Cortex of kidney (tissue), 1 donor: ENCODE measurements around the gene IMPG1.
"Not testable (repeated sequence)": the region's sequence is repeated elsewhere in the genome, so short reads cannot be mapped to it uniquely, and the experiment has no call there.

ENCODE experiments used
- DNase-seq: peaks from one replicate; lab custom pipeline; 2025; lab: John Stamatoyannopoulos, UW

The IMPG1 gene

DNA sequence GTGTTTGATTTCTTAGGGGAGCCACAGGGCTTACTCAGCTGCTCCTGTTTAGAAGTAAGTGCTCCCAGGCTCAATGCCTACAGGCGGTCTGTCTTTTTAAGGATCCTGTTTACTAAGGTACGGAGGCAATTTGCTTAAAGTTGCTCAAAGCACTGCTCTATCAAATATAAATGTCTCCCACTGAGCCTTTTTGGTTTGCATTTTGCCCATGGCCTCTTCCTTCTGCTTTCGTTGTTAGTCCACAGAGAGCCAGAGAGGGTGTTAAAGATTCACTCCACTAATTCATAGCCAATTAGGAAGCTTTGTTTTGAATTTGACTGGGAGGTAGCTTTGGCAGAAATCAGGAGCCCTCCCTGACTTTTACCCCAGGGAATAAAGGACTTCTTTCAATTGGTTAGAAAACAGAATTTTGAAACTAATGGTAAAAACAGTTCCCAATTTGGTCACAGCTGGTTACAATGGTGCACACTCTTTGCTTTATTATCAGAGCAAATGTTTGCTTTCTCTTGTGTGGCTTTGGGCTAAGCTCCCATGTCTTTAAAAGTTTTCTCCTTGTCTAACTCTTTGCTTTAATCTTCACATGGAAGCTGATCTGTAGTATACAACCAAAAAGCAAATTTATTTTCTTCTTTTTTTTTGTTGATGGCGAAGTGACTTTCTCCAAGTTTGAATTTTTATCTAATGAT, 126.2 kb downstream of the IMPG1 start:
- DNase-seq = no peak

DNA sequence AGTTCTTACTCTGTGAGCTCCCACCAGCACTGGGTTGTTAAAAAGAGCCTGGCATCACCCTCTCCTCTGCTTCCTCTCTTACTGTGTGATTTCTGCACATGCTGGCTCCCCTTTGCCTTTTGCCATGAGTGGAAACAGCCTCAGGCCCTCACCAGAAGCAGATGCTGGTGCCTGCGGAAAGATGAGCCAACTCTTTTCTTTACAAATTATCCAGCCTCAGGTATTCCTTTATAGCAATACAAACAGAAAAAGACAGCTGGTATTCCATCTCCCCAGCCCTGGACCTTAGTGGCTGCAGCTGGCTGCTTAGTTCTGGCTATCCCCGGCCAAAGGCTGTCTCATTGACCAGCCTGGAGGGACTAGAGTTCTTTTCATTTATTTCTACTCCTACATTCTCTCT, 129.1 kb downstream of the IMPG1 start:
- no peak for DNase-seq

- no peak for DNase-seq
These were observed 131.0 kb downstream of the IMPG1 start for GRCh38 chr6:75941509-75941908.

DNA sequence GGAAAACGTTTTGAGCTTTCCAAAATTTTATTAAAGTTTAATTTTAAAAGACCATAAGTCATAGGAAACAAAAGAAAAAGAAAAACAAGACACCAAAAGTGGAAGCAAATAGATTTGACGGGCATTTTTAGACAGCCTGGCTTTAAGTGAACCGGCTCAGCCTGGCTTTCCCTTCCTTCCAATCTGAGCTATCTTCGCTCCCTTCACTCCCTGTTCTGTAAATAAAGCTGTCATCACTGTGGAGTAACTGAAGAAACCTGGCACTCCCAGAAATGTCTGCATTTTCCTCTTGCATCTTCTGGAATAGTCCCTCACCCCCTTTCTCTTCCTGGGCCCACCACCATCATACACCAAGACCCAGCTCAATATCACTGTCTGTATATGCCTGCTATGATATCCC, 131.9 kb downstream of the IMPG1 start:
- DNase-seq = no peak

- no peak for DNase-seq
These were observed 134.6 kb downstream of the IMPG1 start for GRCh38 chr6:75937846-75938245.

DNA sequence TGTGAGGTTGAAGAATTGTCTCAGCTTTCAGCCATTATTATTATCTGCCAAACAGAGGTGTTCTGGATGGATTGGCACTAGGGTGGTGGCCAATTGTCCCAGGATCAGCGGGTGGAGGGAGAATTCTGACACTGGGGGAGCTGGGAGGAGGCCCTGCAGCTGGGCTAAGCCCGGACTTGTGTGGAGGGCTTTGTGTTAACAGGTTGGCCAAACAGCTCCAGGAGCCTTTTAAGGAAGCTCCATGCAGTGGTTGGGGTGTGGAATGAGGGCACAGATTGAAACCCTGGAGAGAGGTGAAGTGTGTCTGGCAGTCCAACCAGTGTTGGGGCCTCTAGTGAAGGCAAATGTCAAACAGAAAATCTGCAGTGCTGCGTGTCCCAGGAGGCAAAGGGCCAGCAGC, 135.8 kb downstream of the IMPG1 start:
- no peak for DNase-seq

- DNase-seq = no peak
These were observed 137.0 kb downstream of the IMPG1 start for GRCh38 chr6:75935473-75935793.

- DNase-seq = no peak
These were observed 137.6 kb downstream of the IMPG1 start for GRCh38 chr6:75934643-75935472.

GRCh38 chr6:75933387-75933975, 139.0 kb downstream of the IMPG1 start:
- DNase-seq = no peak

DNA sequence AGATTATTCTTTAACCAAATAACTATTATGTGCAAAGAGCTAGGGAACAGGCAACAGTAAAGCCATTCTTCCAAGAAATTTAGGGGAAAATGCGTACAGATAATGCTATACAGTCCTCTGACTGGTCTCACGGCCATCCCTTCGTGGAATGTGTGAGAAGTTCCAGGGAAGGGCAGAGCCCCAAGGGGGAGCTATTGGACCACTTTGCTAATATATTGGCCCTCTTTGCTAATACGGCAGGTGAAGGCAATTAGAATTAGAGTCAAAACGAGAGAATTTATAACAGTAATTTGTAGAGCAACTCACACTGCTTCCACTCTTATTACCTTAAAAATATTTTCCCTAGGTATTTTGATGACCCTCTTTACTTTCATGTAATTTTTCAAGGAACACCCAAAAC, 140.4 kb downstream of the IMPG1 start:
- DNase-seq = no peak

- no peak for DNase-seq
These were observed 141.3 kb downstream of the IMPG1 start for GRCh38 chr6:75931011-75931680.

DNA sequence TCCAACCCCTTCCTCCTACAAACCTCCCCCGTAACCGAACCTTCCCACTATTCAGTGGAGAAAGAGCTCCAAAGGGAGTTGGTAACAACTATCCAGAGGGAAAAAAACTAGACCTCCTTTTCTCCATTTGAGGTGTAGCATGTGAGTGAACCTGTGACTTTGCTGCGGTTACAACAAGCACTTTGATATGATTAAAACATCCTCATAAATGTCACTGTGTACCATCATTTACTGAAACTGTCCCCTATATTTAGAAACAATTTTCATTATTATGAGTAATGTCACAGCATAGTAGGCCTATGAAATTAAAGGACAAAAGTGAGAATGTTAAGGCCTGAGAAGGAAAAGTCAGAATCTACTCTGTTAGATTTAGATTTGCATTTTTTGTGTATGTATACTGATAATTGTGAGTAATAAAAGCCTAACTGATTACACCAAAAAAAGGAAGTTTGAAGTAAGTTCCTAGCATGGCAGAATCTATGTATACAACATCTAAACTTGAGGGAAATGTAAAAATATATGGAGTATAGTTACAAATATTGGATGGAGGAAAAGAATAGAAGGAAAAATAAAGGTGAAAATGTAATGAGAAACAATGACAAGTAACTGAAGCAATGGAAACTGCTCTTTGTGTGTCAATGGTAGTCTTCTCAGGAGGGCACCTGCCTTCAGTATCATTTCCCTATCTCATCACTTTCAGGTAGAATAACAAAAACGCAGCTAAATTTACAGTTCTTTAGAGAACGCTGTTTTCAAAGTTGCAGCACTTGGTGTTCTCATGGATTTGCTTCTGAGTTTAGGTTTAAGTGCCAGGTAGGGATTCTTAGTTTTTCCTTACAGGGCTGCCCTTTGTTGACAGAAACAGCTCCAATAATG, 145.9 kb downstream of the IMPG1 start:
- no peak for DNase-seq

DNA sequence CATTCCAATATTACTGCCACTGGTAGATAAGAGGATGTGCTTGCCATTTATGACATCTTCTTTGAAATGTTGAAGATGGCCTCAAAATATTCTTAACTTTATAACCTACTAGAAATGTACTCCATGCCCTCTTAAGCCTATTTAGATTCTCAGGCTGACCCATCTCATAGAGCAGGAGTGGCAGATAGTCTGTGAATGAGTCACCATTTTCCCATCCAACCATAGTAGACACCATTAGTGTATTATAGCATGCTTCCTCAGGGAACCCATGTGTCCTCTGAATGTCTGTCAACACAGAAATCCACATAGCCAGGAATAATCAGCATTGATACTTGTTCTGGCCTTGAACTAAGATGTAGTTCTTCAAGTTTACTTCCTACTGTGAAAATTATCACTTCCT, 150.2 kb downstream of the IMPG1 start:
- DNase-seq = no peak

GRCh38 chr6:75913040-75913439, 159.4 kb downstream of the IMPG1 start:
- no peak for DNase-seq

DNA sequence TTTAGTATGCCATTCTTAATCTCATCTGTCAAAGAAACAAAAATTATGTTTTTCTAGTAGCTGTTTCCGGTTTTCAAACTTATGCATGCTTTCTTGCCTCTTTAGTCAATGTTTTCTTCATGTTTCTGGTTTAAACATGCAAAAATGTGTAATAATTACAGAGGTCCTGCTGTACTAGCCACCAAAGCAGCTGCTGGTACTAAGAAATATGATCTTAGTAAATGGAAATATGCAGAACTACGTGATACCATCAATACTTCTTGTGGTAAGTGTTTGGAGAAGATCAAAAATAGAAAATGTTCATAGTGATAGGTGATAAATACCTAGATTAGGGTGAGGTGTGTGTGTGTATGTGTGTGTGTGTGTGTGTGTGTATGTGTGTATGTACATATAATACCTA, 165.0 kb downstream of the IMPG1 start:
- no peak for DNase-seq

DNA sequence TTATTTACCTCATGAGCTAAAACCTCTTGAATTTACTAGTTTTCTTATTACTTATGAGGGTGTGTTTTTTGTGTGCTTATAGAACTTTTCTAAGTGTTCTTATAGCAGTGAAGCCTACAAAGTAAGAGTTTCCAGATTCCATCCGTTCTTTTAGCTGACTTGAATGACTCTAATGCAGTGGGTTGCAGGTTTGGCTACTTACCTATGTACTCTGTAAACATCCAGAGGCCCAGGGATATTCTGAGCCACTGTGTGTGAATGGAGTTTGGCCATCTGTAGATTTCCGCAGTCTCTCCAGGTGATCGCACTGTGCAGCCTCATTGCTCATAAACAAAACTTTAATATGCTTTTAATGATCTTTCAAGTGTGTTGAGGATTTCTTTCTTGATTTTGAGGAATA, 165.6 kb downstream of the IMPG1 start:
- no peak for DNase-seq

DNA sequence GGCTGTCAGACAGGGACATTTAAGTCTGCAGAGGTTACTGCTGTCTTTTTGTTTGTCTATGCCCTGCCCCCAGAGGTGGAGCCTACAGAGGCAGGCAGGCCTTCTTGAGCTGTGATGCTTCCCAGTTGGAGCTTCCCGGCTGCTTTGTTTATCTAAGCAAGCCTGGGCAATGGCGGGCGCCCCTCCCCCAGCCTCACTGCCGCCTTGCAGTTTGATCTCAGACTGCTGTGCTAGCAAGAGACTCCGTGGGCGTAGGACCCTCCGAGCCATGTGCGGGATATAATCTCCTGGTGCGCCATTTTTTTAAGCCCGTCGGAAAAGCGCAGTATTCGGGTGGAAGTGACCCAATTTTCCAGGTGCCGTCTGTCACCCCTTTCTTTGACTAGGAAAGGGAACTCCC, 167.3 kb downstream of the IMPG1 start:
- DNase-seq = not testable (repeated sequence)

GRCh38 chr6:75900216-75900615, 172.2 kb downstream of the IMPG1 start:
- DNase-seq = not testable (repeated sequence)

DNA sequence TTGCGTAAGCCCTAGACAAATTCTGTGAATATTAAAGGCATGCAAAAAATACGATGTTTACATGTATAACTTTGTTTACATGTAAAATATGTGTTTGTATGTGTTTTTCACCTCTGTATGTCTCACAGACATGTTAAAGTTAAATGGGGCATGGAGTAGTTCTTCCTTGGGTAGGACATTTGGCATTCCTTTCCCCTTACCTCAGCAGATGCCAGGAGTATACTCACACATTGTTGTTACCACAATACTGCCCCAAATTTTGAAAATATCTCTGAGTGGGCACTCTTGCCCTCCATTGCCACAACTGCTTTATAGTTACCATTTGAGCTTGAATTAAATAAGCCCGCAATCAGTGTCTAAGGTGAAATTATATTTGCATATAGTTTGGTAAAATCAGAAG, 175.9 kb downstream of the IMPG1 start:
- DNase-seq = no peak

- DNase-seq = no peak
These were observed 178.7 kb downstream of the IMPG1 start for GRCh38 chr6:75893776-75894152.

- DNase-seq = no peak
These were observed 179.2 kb downstream of the IMPG1 start for GRCh38 chr6:75893058-75893775.
